GM23338 (cell line): ENCODE data around the gene TTC13. TPM values are rescaled to one million over a fixed set of nuclear protein-coding genes. Genes with fewer than 3 reads are reported as not detected.

ENCODE experiments used
- ATAC-seq: fragments of 200-7000 bp; cut with Tn5 transposase; 3 replicates; pipeline ENCODE4 v1.9.1; 2020
- DNase-seq: peaks from one replicate; pipeline ENCODE4 v3.0.0-alpha.2; 2015; ENCODE audit warnings: low spot score
- H2AFZ ChIP-seq: fragments of 200-600 bp; sonication (generic); 2 replicates; pipeline ENCODE4 v1.8.0; 2016; ENCODE audit warnings: antibody characterized with exemption, mild to moderate bottlenecking, moderate library complexity
- H3F3A ChIP-seq: fragments of 200-600 bp; sonication (generic); replicated peaks from 2 replicates; pipeline ENCODE4 v1.8.0; 2017; ENCODE audit warnings: antibody characterized with exemption, mixed run types, low read depth
- H3K27ac ChIP-seq: fragments of 200-600 bp; sonication (generic); 2 replicates; pipeline ENCODE4 v1.6.1; 2016; ENCODE audit warnings: low read depth
- H3K27me3 ChIP-seq: fragments of 200-600 bp; sonication (generic); 2 replicates; pipeline ENCODE4 v1.8.0; 2016; ENCODE audit warnings: mild to moderate bottlenecking, mixed run types, moderate library complexity; ENCODE audit not compliant: insufficient read depth
- H3K36me3 ChIP-seq: fragments of 200-600 bp; sonication (generic); 2 replicates; pipeline ENCODE4 v1.8.0; 2016; ENCODE audit warnings: mild to moderate bottlenecking; ENCODE audit not compliant: insufficient read depth
- H3K4me1 ChIP-seq: fragments of 200-600 bp; sonication (generic); 2 replicates; pipeline ENCODE4 v1.8.0; 2016; ENCODE audit warnings: mild to moderate bottlenecking, moderate library complexity; ENCODE audit not compliant: insufficient read depth
- H3K4me2 ChIP-seq: fragments of 200-600 bp; sonication (generic); 2 replicates; pipeline ENCODE4 v1.7.1; 2017; ENCODE audit warnings: mixed run types
- H3K4me3 ChIP-seq: fragments of 200-600 bp; sonication (generic); 2 replicates; pipeline ENCODE4 v1.6.1; 2016; ENCODE audit warnings: mixed run types
- H3K79me2 ChIP-seq: fragments of 200-600 bp; sonication (generic); replicated peaks from 2 replicates; pipeline ENCODE4 v1.8.0; 2017; ENCODE audit warnings: mild to moderate bottlenecking; ENCODE audit not compliant: insufficient read depth
- H3K9me2 ChIP-seq: fragments of 200-600 bp; sonication (generic); 2 replicates; pipeline ENCODE4 v1.8.0; 2017; ENCODE audit not compliant: insufficient read depth
- H4K20me1 ChIP-seq: fragments of 200-600 bp; sonication (generic); replicated peaks from 2 replicates; pipeline ENCODE4 v1.8.0; 2017; ENCODE audit warnings: mild to moderate bottlenecking; ENCODE audit not compliant: insufficient read depth
- H3K27ac Mint-ChIP-seq: 2 replicates; pipeline ENCODE4 v1.8.0; 2020; ENCODE audit warnings: inconsistent platforms, mild to moderate bottlenecking, moderate library complexity, mixed read lengths
- H3K27me3 Mint-ChIP-seq: 3 replicates; pipeline ENCODE4 v1.8.0; 2022; ENCODE audit warnings: low read depth, mild to moderate bottlenecking, moderate library complexity, mixed read lengths, inconsistent platforms; ENCODE audit not compliant: insufficient read depth, poor library complexity
- H3K36me3 Mint-ChIP-seq: 3 replicates; pipeline ENCODE4 v1.8.0; 2021; ENCODE audit warnings: low read depth, mild to moderate bottlenecking, inconsistent platforms, moderate library complexity, mixed read lengths
- H3K4me1 Mint-ChIP-seq: 3 replicates; pipeline ENCODE4 v1.8.0; 2020; ENCODE audit warnings: mild to moderate bottlenecking, inconsistent platforms, mixed read lengths
- H3K4me3 Mint-ChIP-seq: 3 replicates; pipeline ENCODE4 v1.8.0; 2021; ENCODE audit warnings: moderate library complexity, mild to moderate bottlenecking, inconsistent platforms, mixed read lengths
- H3K9me3 Mint-ChIP-seq: 3 replicates; pipeline ENCODE4 v1.8.0; 2020; ENCODE audit warnings: moderate library complexity, mild to moderate bottlenecking, inconsistent platforms, mixed read lengths
- CREB1 ChIP-seq: fragments of 250-450 bp; sonication (Bioruptor Pico); IDR thresholded peaks from 2 replicates; pipeline ENCODE4 v1.5.0; 2020; ENCODE audit warnings: low read depth, mild to moderate bottlenecking, moderate library complexity
- EZH2 ChIP-seq: fragments of 200-600 bp; sonication (generic); IDR thresholded peaks from one replicate; pipeline ENCODE4 v1.8.0; 2017; ENCODE audit warnings: antibody characterized with exemption, mild to moderate bottlenecking, low read depth; ENCODE audit not compliant: unreplicated experiment
- EZH2phosphoT487 ChIP-seq: fragments of 200-600 bp; sonication (generic); IDR thresholded peaks from one replicate; pipeline ENCODE4 v1.8.1; 2018; ENCODE audit warnings: antibody characterized with exemption; ENCODE audit not compliant: unreplicated experiment
- NANOG ChIP-seq: IDR thresholded peaks from 2 replicates; pipeline ENCODE4 v1.6.1; 2016; ENCODE audit warnings: antibody characterized with exemption, borderline replicate concordance
- POLR2AphosphoS5 ChIP-seq: IDR thresholded peaks from 2 replicates; pipeline ENCODE4 v1.6.1; 2016; ENCODE audit warnings: antibody characterized with exemption, low read depth
- ZNF114 ChIP-seq: fragments of 250-450 bp; sonication (Bioruptor Pico); IDR thresholded peaks from 2 replicates; pipeline ENCODE4 v1.5.0; 2020; ENCODE audit warnings: mild to moderate bottlenecking, moderate library complexity
- ZNF331 ChIP-seq: fragments of 250-450 bp; sonication (Bioruptor Pico); IDR thresholded peaks from 2 replicates; pipeline ENCODE4 v1.5.0; 2020; ENCODE audit warnings: low read depth, mild to moderate bottlenecking, moderate library complexity
- polyA plus RNA-seq: library from polyadenylated mRNA; unstranded; fragments of >200 nt; fragmentation: Nextera tagmentation; extraction: Ambion mirVana; gene quantifications from 2 replicates; pipeline ENCODE4 v1.2.1, GENCODE V29; 2016
- total RNA-seq: library from RNA; depleted of rRNA; stranded (reverse); fragments of >200 nt; shearing (Covaris generic); gene quantifications from 2 replicates; pipeline ENCODE4 v1.2.3, GENCODE V29; 2014
- TF ChIP-seq, protein P1 (sequence below), 2 experiments: fragments of 200-600 bp in 1 of 2; sonication (generic) in 1 of 2; conservative IDR thresholded peaks; 2 replicates each; pipeline versions ENCODE4 v1.5.1 to v1.6.1; 2016 to 2017; ENCODE audit warnings: antibody characterized with exemption in 2 of 2, low read depth in 2 of 2, mild to moderate bottlenecking in 2 of 2, moderate library complexity in 1 of 2
- TF ChIP-seq, protein P2 (sequence below): fragments of 250-450 bp; sonication (Bioruptor Pico); IDR thresholded peaks from 2 replicates; pipeline ENCODE4 v1.5.0; 2020; ENCODE audit warnings: mild to moderate bottlenecking, moderate library complexity
- TF ChIP-seq, protein P3 (sequence below): IDR thresholded peaks from one replicate; pipeline ENCODE4 v1.6.1; 2018; ENCODE audit warnings: antibody characterized with exemption; ENCODE audit not compliant: unreplicated experiment

TTC13 gene
- total and polyA plus RNA-seq, 2 experiments from 2014 or later: 3.8 to 9.4 TPM

DNA sequence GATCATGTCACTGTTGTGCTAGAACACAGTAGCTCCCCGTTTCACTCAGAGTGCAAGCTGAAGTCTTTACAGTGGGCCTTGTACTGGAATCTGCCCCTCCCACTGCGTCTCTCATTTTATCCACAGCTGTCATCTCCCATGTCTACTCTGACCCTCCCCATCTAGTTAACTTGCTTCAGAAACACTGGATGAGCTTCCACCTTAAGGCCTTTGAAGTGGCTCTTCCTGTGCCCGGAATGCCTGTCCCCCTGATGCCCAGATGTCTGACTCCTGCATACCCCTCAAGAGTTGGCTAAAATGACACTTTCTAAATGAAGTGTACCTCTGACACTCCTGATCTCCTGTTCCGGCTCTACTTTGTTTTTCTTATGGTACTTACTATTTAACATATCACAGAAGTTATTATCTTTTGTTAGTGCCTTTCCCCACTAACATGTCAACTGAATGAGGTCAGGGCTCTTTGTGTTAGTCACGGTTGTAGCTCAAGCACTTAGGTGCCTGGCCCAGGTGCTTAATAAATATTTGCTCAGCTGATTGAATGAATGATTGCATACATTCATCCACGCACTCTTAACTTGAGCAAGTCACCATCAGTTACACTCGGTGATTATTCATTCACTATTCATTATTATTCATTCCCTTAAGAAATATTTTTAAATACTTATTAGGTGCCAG, 13.6 kb upstream of the TTC13 start:
- no peaks in the 10 kb centered on the region for H3K9me2 ChIP-seq
- H3K4me1 ChIP-seq: no peaks in the 10 kb centered on the region
- H3K79me2 ChIP-seq: no peaks in the 10 kb centered on the region
- Mint-ChIP-seq H3K4me1 (no peaks in the 10 kb centered on the region), H3K27me3 (peaks cover 4% of the 10 kb centered on the region), H3K27ac (no peak overlapping the region), H3K4me3 (no peak overlapping the region), H3K36me3 (peaks cover 8% of the 10 kb centered on the region), H3K9me3 (no peaks in the 10 kb centered on the region)
- H3K27me3 ChIP-seq: peaks cover 16% of the 10 kb centered on the region
- ATAC-seq: no peak
- no peak overlapping the region for H2AFZ ChIP-seq
- no peak overlapping the region for H3K4me2 ChIP-seq
- H4K20me1 ChIP-seq: peaks cover 35% of the 10 kb centered on the region
- TF ChIP-seq CREB1 (no peak), NANOG (no peak), POLR2AphosphoS5 (no peak), ZNF114 (CRISPR knock-in tag) (no peak)
- TF ChIP-seq, protein P1, sequence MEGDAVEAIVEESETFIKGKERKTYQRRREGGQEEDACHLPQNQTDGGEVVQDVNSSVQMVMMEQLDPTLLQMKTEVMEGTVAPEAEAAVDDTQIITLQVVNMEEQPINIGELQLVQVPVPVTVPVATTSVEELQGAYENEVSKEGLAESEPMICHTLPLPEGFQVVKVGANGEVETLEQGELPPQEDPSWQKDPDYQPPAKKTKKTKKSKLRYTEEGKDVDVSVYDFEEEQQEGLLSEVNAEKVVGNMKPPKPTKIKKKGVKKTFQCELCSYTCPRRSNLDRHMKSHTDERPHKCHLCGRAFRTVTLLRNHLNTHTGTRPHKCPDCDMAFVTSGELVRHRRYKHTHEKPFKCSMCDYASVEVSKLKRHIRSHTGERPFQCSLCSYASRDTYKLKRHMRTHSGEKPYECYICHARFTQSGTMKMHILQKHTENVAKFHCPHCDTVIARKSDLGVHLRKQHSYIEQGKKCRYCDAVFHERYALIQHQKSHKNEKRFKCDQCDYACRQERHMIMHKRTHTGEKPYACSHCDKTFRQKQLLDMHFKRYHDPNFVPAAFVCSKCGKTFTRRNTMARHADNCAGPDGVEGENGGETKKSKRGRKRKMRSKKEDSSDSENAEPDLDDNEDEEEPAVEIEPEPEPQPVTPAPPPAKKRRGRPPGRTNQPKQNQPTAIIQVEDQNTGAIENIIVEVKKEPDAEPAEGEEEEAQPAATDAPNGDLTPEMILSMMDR (conservative IDR thresholded peaks at IDR 0.05; ENCODE audit: low read depth in 2 of 2): no peak
- no peaks in the 10 kb centered on the region for H3K36me3 ChIP-seq
- no peak for DNase-seq
- H3K4me3 ChIP-seq: no peak overlapping the region
- H3F3A ChIP-seq: no peaks in the 10 kb centered on the region
- no peak overlapping the region for H3K27ac ChIP-seq

DNA sequence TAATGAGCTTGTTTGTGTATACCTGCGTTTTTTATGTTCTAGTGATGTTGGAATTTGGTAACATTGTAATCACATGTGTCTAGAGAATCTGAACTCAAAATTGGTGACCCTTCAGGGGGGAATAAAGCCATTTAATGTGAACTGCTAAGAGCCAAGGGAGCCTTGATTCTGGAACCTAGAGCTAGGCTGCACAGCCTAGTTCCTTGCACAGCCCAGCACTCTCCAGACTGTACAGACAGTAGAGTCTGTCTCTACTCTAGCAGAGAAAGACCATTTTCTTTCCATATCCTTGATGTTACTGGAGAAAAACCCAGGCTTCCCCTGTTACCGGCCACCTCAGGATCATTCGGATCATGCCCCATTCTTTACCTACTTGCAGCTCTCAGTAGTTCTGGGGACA, 8.8 kb upstream of the TTC13 start:
- ATAC-seq: no peak
- peaks cover 76% of the 10 kb centered on the region for H4K20me1 ChIP-seq
- H3K79me2 ChIP-seq: 0 out of 2 replicates have a peak, but pooled peaks cover 3% of the 10 kb centered on the region
- H3K27me3 ChIP-seq: peaks cover 64% of the 10 kb centered on the region
- H2AFZ ChIP-seq: no peak overlapping the region
- H3K27ac ChIP-seq: no peak overlapping the region
- Mint-ChIP-seq H3K4me3 (no peak overlapping the region), H3K36me3 (peaks cover 9% of the 10 kb centered on the region; the same call in 2 of the 3 replicates), H3K4me1 (peaks cover 22% of the 10 kb centered on the region), H3K27ac (no peak overlapping the region), H3K27me3 (peaks cover 4% of the 10 kb centered on the region), H3K9me3 (no peaks in the 10 kb centered on the region; the same call in 2 of the 3 replicates)
- 0 out of 2 replicates have a peak, but pooled peaks cover 13% of the 10 kb centered on the region for H3K4me1 ChIP-seq
- no peaks in the 10 kb centered on the region for H3F3A ChIP-seq
- no peaks in the 10 kb centered on the region for H3K9me2 ChIP-seq
- no peak overlapping the region for H3K4me2 ChIP-seq
- no peak overlapping the region for H3K4me3 ChIP-seq
- no peak for DNase-seq
- no peaks in the 10 kb centered on the region for H3K36me3 ChIP-seq
- TF ChIP-seq, protein P2, sequence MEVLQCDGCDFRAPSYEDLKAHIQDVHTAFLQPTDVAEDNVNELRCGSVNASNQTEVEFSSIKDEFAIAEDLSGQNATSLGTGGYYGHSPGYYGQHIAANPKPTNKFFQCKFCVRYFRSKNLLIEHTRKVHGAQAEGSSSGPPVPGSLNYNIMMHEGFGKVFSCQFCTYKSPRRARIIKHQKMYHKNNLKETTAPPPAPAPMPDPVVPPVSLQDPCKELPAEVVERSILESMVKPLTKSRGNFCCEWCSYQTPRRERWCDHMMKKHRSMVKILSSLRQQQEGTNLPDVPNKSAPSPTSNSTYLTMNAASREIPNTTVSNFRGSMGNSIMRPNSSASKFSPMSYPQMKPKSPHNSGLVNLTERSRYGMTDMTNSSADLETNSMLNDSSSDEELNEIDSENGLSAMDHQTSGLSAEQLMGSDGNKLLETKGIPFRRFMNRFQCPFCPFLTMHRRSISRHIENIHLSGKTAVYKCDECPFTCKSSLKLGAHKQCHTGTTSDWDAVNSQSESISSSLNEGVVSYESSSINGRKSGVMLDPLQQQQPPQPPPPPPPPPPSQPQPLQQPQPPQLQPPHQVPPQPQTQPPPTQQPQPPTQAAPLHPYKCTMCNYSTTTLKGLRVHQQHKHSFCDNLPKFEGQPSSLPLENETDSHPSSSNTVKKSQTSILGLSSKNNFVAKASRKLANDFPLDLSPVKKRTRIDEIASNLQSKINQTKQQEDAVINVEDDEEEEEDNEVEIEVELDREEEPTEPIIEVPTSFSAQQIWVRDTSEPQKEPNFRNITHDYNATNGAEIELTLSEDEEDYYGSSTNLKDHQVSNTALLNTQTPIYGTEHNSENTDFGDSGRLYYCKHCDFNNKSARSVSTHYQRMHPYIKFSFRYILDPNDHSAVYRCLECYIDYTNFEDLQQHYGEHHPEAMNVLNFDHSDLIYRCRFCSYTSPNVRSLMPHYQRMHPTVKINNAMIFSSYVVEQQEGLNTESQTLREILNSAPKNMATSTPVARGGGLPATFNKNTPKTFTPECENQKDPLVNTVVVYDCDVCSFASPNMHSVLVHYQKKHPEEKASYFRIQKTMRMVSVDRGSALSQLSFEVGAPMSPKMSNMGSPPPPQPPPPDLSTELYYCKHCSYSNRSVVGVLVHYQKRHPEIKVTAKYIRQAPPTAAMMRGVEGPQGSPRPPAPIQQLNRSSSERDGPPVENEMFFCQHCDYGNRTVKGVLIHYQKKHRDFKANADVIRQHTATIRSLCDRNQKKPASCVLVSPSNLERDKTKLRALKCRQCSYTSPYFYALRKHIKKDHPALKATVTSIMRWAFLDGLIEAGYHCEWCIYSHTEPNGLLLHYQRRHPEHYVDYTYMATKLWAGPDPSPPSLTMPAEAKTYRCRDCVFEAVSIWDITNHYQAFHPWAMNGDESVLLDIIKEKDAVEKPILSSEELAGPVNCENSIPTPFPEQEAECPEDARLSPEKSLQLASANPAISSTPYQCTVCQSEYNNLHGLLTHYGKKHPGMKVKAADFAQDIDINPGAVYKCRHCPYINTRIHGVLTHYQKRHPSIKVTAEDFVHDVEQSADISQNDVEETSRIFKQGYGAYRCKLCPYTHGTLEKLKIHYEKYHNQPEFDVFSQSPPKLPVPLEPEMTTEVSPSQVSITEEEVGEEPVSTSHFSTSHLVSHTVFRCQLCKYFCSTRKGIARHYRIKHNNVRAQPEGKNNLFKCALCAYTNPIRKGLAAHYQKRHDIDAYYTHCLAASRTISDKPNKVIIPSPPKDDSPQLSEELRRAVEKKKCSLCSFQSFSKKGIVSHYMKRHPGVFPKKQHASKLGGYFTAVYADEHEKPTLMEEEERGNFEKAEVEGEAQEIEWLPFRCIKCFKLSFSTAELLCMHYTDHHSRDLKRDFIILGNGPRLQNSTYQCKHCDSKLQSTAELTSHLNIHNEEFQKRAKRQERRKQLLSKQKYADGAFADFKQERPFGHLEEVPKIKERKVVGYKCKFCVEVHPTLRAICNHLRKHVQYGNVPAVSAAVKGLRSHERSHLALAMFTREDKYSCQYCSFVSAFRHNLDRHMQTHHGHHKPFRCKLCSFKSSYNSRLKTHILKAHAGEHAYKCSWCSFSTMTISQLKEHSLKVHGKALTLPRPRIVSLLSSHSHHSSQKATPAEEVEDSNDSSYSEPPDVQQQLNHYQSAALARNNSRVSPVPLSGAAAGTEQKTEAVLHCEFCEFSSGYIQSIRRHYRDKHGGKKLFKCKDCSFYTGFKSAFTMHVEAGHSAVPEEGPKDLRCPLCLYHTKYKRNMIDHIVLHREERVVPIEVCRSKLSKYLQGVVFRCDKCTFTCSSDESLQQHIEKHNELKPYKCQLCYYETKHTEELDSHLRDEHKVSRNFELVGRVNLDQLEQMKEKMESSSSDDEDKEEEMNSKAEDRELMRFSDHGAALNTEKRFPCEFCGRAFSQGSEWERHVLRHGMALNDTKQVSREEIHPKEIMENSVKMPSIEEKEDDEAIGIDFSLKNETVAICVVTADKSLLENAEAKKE (CRISPR knock-in tag): no peak
- TF ChIP-seq, protein P3, sequence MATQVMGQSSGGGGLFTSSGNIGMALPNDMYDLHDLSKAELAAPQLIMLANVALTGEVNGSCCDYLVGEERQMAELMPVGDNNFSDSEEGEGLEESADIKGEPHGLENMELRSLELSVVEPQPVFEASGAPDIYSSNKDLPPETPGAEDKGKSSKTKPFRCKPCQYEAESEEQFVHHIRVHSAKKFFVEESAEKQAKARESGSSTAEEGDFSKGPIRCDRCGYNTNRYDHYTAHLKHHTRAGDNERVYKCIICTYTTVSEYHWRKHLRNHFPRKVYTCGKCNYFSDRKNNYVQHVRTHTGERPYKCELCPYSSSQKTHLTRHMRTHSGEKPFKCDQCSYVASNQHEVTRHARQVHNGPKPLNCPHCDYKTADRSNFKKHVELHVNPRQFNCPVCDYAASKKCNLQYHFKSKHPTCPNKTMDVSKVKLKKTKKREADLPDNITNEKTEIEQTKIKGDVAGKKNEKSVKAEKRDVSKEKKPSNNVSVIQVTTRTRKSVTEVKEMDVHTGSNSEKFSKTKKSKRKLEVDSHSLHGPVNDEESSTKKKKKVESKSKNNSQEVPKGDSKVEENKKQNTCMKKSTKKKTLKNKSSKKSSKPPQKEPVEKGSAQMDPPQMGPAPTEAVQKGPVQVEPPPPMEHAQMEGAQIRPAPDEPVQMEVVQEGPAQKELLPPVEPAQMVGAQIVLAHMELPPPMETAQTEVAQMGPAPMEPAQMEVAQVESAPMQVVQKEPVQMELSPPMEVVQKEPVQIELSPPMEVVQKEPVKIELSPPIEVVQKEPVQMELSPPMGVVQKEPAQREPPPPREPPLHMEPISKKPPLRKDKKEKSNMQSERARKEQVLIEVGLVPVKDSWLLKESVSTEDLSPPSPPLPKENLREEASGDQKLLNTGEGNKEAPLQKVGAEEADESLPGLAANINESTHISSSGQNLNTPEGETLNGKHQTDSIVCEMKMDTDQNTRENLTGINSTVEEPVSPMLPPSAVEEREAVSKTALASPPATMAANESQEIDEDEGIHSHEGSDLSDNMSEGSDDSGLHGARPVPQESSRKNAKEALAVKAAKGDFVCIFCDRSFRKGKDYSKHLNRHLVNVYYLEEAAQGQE: no peak
- TF ChIP-seq POLR2AphosphoS5 (no peak), ZNF331 (CRISPR knock-in tag) (no peak), ZNF114 (CRISPR knock-in tag) (no peak), EZH2 (no peak), EZH2phosphoT487 (no peak)
